H9 (cell line): ENCODE data around the gene ACOT7. TPM values are rescaled to one million over a fixed set of nuclear protein-coding genes. Genes with fewer than 3 reads are reported as not detected.

Experiments
- DNase-seq: peaks from one replicate; pipeline ENCODE4 v3.0.0-alpha.2; 2017
- H2AFZ ChIP-seq: one replicate; pipeline ENCODE4 v1.6.1; 2013; ENCODE audit warnings: mild to moderate bottlenecking, low read length, control low read depth, moderate library complexity
- H2AK5ac ChIP-seq: 2 replicates; pipeline ENCODE4 v1.6.1; 2013; ENCODE audit warnings: low read length, control low read depth, mixed read lengths; ENCODE audit not compliant: insufficient read length
- H2BK120ac ChIP-seq: one replicate; pipeline ENCODE4 v1.6.1; 2013; ENCODE audit warnings: low read depth, mild to moderate bottlenecking, low read length, control low read depth, inconsistent platforms; ENCODE audit not compliant: poor library complexity, severe bottlenecking
- H2BK12ac ChIP-seq: 2 replicates; pipeline ENCODE4 v1.6.1; 2013; ENCODE audit warnings: low read length, control low read depth, mixed read lengths, low read depth; ENCODE audit not compliant: insufficient read length
- H2BK15ac ChIP-seq: 2 replicates; pipeline ENCODE4 v1.6.1; 2013; ENCODE audit warnings: low read depth, low read length, control low read depth
- H2BK20ac ChIP-seq: one replicate; pipeline ENCODE4 v1.6.1; 2013; ENCODE audit warnings: low read depth, mild to moderate bottlenecking, low read length, control low read depth, inconsistent platforms; ENCODE audit not compliant: poor library complexity, severe bottlenecking
- H2BK5ac ChIP-seq: 2 replicates; pipeline ENCODE4 v1.6.1; 2013; ENCODE audit warnings: low read length, control low read depth, mixed read lengths; ENCODE audit not compliant: insufficient read length
- H3K14ac ChIP-seq: 2 replicates; pipeline ENCODE4 v1.6.1; 2013; ENCODE audit warnings: low read length, control low read depth; ENCODE audit not compliant: insufficient read depth
- H3K18ac ChIP-seq: 2 replicates; pipeline ENCODE4 v1.6.1; 2013; ENCODE audit warnings: low read depth, mild to moderate bottlenecking, mixed read lengths, low read length, control low read depth; ENCODE audit not compliant: insufficient read length
- H3K23ac ChIP-seq: 2 replicates; pipeline ENCODE4 v1.6.1; 2013; ENCODE audit warnings: low read length, control low read depth, mixed read lengths, low read depth; ENCODE audit not compliant: insufficient read length
- H3K23me2 ChIP-seq: 2 replicates; pipeline ENCODE4 v1.6.1; 2013; ENCODE audit warnings: low read depth, mild to moderate bottlenecking, mixed read lengths, low read length, control low read depth; ENCODE audit not compliant: insufficient read length, poor library complexity, severe bottlenecking
- H3K27ac ChIP-seq: 2 replicates; pipeline ENCODE4 v1.5.1; 2013; ENCODE audit warnings: low read length, control low read depth, mixed read lengths, low read depth; ENCODE audit not compliant: insufficient read length
- H3K27me3 ChIP-seq: 2 replicates; pipeline ENCODE4 v1.6.1; 2013; ENCODE audit warnings: low read length, control low read depth, inconsistent platforms; ENCODE audit not compliant: insufficient read depth
- H3K4ac ChIP-seq: 2 replicates; pipeline ENCODE4 v1.6.1; 2013; ENCODE audit warnings: low read depth, mild to moderate bottlenecking, control low read depth, inconsistent platforms, low read length, moderate library complexity
- H3K4me1 ChIP-seq: 2 replicates; pipeline ENCODE4 v1.6.1; 2013; ENCODE audit warnings: low read length, control low read depth, inconsistent platforms; ENCODE audit not compliant: insufficient read depth
- H3K4me2 ChIP-seq: 2 replicates; pipeline ENCODE4 v1.6.1; 2013; ENCODE audit warnings: low read length, control low read depth, mixed read lengths; ENCODE audit not compliant: insufficient read length, insufficient read depth
- H3K56ac ChIP-seq: 2 replicates; pipeline ENCODE4 v1.6.1; 2013; ENCODE audit warnings: low read depth, mild to moderate bottlenecking, mixed read lengths, low read length, control low read depth; ENCODE audit not compliant: insufficient read length
- H3K79me1 ChIP-seq: 2 replicates; pipeline ENCODE4 v1.6.1; 2013; ENCODE audit warnings: low read depth, mild to moderate bottlenecking, moderate library complexity, low read length, control low read depth, inconsistent platforms; ENCODE audit not compliant: insufficient read depth, poor library complexity, severe bottlenecking
- H3K79me2 ChIP-seq: 2 replicates; pipeline ENCODE4 v1.6.1; 2013; ENCODE audit warnings: low read length, control low read depth, inconsistent platforms; ENCODE audit not compliant: insufficient read depth
- H3K9ac ChIP-seq: 2 replicates; pipeline ENCODE4 v1.6.1; 2013; ENCODE audit warnings: low read length, control low read depth, mixed read lengths; ENCODE audit not compliant: insufficient read length; ENCODE audit errors: extremely low read depth
- H3K9me3 ChIP-seq: one replicate; pipeline ENCODE4 v1.6.1; 2013; ENCODE audit warnings: low read depth, low read length, inconsistent platforms; ENCODE audit not compliant: control insufficient read depth
- H3T11ph ChIP-seq: one replicate; pipeline ENCODE4 v1.6.1; 2013; ENCODE audit warnings: mild to moderate bottlenecking, low read length, control low read depth, inconsistent platforms
- H4K20me1 ChIP-seq: one replicate; pipeline ENCODE4 v1.6.1; 2013; ENCODE audit not compliant: control insufficient read depth, insufficient read length, insufficient read depth
- H4K5ac ChIP-seq: 2 replicates; pipeline ENCODE4 v1.6.1; 2013; ENCODE audit warnings: low read depth, mild to moderate bottlenecking, mixed read lengths, low read length, control low read depth; ENCODE audit not compliant: insufficient read length
- H4K8ac ChIP-seq: replicated peaks from 2 replicates; pipeline ENCODE4 v1.6.1; 2013; ENCODE audit warnings: low read length, control low read depth, mixed read lengths, low read depth; ENCODE audit not compliant: insufficient read length
- H4K91ac ChIP-seq: 2 replicates; pipeline ENCODE4 v1.6.1; 2013; ENCODE audit warnings: low read depth, mild to moderate bottlenecking, moderate library complexity, mixed read lengths, low read length, control low read depth; ENCODE audit not compliant: insufficient read length
- H3K27ac Mint-ChIP-seq, 3 experiments: 2 replicates in 2 of 3; 3 replicates in 1 of 3; pipeline ENCODE4 v1.8.0; 2020 to 2021; ENCODE audit warnings: mixed read lengths in 3 of 3, mild to moderate bottlenecking in 1 of 3, moderate library complexity in 1 of 3
- H3K27me3 Mint-ChIP-seq: 2 replicates; pipeline ENCODE4 v1.8.0; 2021; ENCODE audit warnings: low read depth, mild to moderate bottlenecking, moderate library complexity, mixed read lengths
- H3K36me3 Mint-ChIP-seq, 3 experiments: 2 replicates in 2 of 3; 3 replicates in 1 of 3; pipeline ENCODE4 v1.8.0; 2020 to 2021; ENCODE audit warnings: low read depth in 3 of 3, mixed read lengths in 3 of 3; ENCODE audit not compliant: insufficient read depth in 1 of 3
- H3K4me1 Mint-ChIP-seq, 2 experiments: 2 replicates each; pipeline ENCODE4 v1.8.0; 2020; ENCODE audit warnings: mixed read lengths in 2 of 2
- H3K4me3 Mint-ChIP-seq, 2 experiments: 2 replicates in 1 of 2; 3 replicates in 1 of 2; pipeline ENCODE4 v1.8.0; 2020 to 2021; ENCODE audit warnings: mild to moderate bottlenecking in 2 of 2, mixed read lengths in 2 of 2, moderate library complexity in 1 of 2
- H3K9me3 Mint-ChIP-seq, 2 experiments: 2 replicates in 1 of 2; 3 replicates in 1 of 2; pipeline ENCODE4 v1.8.0; 2020; ENCODE audit warnings: mild to moderate bottlenecking in 2 of 2, mixed read lengths in 2 of 2, moderate library complexity in 1 of 2
- WGBS: extraction: QIAGEN DNeasy Blood & Tissue Kit; methylation state at CpG from one replicate; pipeline ENCODE4 v1.1.7; 2013; ENCODE audit warnings: missing lambda C conversion rate, low lambda C conversion rate, mixed read lengths; ENCODE audit not compliant: insufficient read length; ENCODE audit errors: extremely low coverage; 5-methylcytosine and 5-hydroxymethylcytosine counted together
- total RNA-seq: library from RNA; stranded (reverse); gene quantifications from 2 replicates; pipeline ENCODE4 v1.2.1, GENCODE V29; 2021
- TF ChIP-seq, protein P1 (sequence below): fragments of 200-600 bp; sonication (generic); conservative IDR thresholded peaks from 3 replicates; pipeline ENCODE4 v1.8.0; 2021; ENCODE audit warnings: antibody characterized with exemption, mild to moderate bottlenecking

Gene ACOT7
- total RNA-seq, 1 experiment from 2014 or later = 87.4 TPM

DNA sequence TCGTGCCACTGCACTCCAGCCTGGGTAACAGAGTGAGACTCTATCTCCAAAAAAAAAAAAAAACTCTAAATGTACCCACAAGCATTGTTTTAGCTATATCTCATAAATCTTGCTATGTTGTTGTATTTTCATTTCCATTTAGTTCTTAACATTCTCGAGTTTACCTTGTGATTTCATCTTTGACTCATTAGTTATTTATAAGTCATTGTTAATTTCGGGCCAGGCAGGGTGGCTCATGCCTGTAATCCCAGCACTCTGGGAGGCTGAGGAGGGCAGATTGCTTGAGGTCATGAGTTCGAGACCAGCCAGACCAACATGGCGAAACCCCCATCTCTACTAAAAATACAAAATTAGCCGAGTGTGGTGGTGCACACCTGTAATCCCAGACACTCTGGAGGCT, 14.5 kb upstream of the ACOT7 start:
- no peak overlapping the region for H4K91ac ChIP-seq

More for the DNA sequence above, 14.5 kb upstream of the ACOT7 start:
- DNase-seq = no peak
- no peak overlapping the region for H2BK20ac ChIP-seq
- H4K5ac ChIP-seq = no peak overlapping the region
- H3T11ph ChIP-seq = no peak overlapping the region
- no peaks in the 10 kb centered on the region for H3K23me2 ChIP-seq
- no peak overlapping the region for H3K4ac ChIP-seq
- no CpG with 5 or more reads among the region's 6 CpGs for WGBS
- no peak overlapping the region for H3K23ac ChIP-seq
- no peaks in the 10 kb centered on the region for H3K79me1 ChIP-seq
- no peaks in the 10 kb centered on the region for H3K27me3 ChIP-seq
- H3K27ac Mint-ChIP-seq = no peak overlapping the region
- H3K36me3 Mint-ChIP-seq = no peaks in the 10 kb centered on the region
- H4K20me1 ChIP-seq = no peaks in the 10 kb centered on the region
- H2BK120ac ChIP-seq = no peak overlapping the region
- no peak overlapping the region for H2AFZ ChIP-seq
- no peak overlapping the region for H3K14ac ChIP-seq
- H3K18ac ChIP-seq = no peak overlapping the region
- H3K9me3 Mint-ChIP-seq = no peaks in the 10 kb centered on the region; a peak in 1 of 5 replicates
- TF ChIP-seq, protein P1, sequence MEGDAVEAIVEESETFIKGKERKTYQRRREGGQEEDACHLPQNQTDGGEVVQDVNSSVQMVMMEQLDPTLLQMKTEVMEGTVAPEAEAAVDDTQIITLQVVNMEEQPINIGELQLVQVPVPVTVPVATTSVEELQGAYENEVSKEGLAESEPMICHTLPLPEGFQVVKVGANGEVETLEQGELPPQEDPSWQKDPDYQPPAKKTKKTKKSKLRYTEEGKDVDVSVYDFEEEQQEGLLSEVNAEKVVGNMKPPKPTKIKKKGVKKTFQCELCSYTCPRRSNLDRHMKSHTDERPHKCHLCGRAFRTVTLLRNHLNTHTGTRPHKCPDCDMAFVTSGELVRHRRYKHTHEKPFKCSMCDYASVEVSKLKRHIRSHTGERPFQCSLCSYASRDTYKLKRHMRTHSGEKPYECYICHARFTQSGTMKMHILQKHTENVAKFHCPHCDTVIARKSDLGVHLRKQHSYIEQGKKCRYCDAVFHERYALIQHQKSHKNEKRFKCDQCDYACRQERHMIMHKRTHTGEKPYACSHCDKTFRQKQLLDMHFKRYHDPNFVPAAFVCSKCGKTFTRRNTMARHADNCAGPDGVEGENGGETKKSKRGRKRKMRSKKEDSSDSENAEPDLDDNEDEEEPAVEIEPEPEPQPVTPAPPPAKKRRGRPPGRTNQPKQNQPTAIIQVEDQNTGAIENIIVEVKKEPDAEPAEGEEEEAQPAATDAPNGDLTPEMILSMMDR = no peak
- H3K79me2 ChIP-seq = no peaks in the 10 kb centered on the region
- no peak overlapping the region for H3K27ac ChIP-seq
- H2BK12ac ChIP-seq = no peak overlapping the region
- H2AK5ac ChIP-seq = no peak overlapping the region
- no peaks in the 10 kb centered on the region; a peak in 2 of 4 replicates for H3K4me1 Mint-ChIP-seq
- no peak overlapping the region for H3K56ac ChIP-seq
- peaks cover 66% of the 10 kb centered on the region for H3K27me3 Mint-ChIP-seq
- no peak overlapping the region for H3K9ac ChIP-seq
- H4K8ac ChIP-seq = no peak overlapping the region
- no peaks in the 10 kb centered on the region for H3K4me1 ChIP-seq
- H3K4me3 Mint-ChIP-seq = no peak overlapping the region
- no peak overlapping the region for H2BK5ac ChIP-seq
- no peak overlapping the region for H3K4me2 ChIP-seq
- H3K9me3 ChIP-seq = no peaks in the 10 kb centered on the region
- no peak overlapping the region for H2BK15ac ChIP-seq
